HL-60/S4 (cell line): ENCODE results near the gene WNT9A.

Source experiments
- in situ Hi-C: fragments of 300-500 bp; cut with MboI; formaldehyde crosslinking; loops from 2 replicates; pipeline ENCODE4 v1.14.3; 2022; ENCODE audit warnings: low sequenced_read_pairs

Gene WNT9A

GRCh38 chr1:227899820-227900449 is 47.8 kb downstream of the WNT9A start:
- in situ Hi-C loops: no loop called here

DNA sequence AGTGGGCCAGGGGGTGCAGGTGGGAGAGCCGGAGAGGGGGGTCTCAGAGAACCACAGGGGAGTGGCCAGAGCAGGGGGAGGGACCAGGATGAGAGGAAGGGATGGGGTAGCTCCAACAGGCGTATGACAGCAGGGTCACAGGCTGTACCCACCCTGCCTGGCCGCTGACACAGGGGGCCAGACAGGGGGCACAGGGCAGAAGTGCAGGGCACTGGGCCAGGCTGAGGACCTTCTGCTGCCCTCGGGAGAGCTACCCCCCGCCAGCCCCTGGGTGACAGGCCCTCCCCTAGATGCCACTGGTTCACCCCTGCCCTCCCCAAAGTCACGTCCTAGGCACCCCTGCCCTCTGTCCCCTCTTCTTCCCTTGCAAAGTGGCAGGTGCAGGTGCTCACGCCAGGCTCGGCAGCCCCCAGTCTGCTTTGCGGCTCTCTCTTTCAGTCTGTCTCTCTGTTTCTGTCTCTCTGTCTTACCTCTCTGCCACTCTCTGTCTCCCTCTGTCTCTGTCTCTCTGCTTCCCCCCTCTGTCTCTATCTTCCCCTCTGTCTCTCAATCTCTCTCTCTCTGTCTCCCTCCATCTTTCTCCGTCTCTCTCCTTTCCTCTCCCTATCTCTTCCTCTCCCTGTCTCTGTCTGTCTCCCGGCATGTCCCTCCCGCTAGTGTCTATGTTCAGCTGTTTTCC is 48.5 kb downstream of the WNT9A start:
- in situ Hi-C loops: no loop called here

DNA sequence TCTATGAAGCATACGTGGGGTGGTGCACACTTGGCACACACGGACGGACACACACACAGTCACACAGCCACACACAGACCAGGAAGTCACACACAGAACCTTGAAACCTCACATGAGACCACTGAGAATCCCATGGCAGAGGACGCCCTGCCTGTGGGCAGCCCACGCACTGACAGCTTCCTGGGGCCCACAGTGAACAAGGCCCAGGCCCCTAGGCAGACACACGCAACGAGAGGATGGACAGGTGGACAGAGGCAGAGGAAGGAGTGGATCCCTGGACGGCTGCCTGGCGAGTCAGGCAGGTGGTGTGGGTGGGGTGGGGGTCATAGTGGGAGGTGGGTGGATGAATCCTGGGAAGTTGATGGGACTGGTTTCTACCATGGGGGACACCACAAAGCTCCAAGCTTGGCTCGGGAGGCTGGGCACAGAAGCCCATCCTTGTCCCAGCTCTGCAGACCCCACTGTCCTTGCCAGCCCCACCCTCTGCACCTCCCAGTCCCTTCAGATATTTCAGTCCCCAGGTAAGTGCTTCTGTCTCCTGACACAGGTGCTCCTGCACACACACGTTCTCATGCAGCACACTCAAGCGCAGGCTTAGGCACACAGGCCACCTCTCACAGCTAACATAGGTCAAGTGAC is 49.1 kb downstream of the WNT9A start:
- in situ Hi-C loops: no loop called here

- in situ Hi-C loops: no loop called here
Observed at GRCh38 chr1:227897704-227898438, 49.9 kb downstream of the WNT9A start.

GRCh38 chr1:227896710-227897655 is 50.7 kb downstream of the WNT9A start:
- in situ Hi-C loops: no loop called here

DNA sequence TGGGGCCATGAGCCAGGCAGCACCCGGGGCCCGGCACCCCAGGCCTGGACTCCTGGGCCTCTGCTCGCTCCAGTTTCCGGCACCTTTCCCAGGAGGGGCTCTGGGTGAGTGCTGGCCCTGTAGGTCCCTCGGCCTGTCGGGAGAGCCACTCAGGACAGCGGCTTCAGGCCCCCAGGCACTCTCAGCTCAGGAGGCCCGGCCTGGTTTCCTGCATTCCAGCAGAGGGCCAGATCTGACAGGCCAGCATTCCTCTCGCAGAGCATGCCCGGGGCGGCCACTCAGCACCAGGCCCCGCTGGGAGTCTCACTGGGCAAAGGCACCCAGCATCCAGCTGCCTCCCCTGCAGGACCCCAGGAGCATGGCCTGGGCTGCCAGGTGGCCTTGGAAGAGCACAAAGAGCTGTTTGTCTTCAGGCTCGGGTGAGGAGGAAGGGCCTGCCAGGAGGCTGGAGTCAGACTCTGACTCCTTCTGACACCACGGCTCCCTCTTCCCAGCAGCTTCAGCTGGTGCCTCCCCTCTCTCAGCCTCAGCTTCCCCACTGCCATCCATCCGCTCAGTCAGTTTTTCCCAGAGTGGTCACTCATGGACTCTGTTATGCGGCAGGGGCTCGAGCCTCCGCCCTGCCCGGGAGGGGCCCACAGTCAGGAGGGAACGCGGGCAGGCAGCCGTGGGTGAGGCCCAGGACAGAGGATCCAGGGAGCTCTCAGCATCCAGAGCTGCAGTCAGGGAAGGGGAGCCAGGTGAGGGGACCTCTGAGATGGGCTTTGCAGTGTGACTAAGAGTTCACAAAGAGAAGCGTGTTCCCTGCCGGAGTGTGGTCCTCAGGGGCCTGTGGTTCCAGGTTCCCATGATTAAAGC is 51.7 kb downstream of the WNT9A start:
- in situ Hi-C loops: no loop called here

- in situ Hi-C loops: no loop called here
Observed at GRCh38 chr1:227894831-227895451, 52.8 kb downstream of the WNT9A start.

GRCh38 chr1:227893949-227894721 is 53.6 kb downstream of the WNT9A start:
- in situ Hi-C loops: no loop called here

DNA sequence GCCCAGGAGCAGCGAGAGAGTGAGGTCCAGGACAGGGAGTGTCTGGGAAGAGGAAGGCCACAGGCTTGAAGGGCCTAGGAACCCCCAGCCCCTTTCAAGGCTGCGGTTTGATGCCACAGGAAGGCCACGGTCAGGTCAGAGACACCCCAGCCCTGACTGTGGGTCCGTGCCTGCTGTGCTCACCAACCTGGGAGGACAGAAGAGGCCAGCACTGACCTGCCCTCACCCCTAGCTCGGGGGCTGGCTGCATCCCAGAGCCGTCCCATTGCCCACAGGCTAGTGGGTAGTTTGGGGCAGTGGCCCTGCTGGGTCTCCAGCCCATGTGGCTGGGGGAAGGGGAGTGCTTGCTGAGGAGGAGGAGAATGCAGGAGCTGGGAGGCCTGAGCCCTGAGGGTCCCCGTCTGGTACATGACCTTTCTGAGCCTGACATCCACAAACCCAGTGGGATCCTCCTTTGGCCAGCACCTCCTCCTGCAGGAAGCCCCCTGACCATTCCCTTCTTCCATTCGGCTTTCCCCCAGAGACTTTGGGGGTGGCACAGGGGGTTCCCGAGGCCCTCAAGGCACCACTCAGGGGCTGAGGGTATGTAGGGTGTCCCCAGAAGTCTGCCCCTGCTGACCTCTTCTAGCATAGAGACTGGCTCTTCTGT is 54.3 kb downstream of the WNT9A start:
- in situ Hi-C loops: no loop called here

DNA sequence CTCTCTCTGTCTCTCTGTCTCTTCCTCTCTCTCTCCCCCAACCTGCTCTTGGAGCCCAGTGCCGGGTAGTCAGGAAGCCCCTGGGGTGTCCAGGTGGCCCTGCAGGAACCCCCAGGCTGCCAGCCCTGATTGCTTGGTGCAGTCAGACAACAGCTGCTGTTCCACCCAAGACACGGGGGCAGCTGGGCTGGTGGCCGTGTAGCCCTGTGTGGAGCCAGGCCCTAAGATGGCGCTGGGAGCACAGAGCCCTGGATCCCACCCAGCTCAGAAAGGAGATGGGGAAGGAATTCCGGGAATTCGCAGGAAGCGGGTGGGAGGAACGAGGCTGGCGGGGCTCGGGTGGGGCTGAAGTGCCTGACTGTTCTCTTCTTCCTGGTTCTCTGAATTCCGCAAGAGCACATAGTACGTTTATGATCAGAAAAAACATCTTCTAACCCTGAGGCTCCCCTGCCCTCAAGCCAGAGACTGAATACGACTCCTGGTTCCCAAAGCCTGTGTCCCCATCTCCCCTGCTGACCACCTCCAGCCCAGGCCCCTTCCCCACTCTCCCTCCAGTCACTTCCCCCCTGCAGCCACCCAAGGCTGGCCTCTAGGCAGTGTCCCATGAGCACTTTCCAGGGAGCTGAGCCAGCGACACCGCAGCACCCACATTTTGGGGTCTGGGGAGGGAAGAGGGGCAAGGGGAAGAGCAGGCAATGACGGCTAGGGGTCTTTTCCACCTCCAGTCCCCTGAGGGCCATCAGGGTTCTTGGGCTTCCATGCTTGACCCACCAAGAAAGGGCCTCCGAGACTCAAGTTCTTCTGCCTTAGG is 55.0 kb downstream of the WNT9A start:
- in situ Hi-C loops: no loop called here

- in situ Hi-C loops: no loop called here
Observed at GRCh38 chr1:227891955-227892488, 55.7 kb downstream of the WNT9A start.

DNA sequence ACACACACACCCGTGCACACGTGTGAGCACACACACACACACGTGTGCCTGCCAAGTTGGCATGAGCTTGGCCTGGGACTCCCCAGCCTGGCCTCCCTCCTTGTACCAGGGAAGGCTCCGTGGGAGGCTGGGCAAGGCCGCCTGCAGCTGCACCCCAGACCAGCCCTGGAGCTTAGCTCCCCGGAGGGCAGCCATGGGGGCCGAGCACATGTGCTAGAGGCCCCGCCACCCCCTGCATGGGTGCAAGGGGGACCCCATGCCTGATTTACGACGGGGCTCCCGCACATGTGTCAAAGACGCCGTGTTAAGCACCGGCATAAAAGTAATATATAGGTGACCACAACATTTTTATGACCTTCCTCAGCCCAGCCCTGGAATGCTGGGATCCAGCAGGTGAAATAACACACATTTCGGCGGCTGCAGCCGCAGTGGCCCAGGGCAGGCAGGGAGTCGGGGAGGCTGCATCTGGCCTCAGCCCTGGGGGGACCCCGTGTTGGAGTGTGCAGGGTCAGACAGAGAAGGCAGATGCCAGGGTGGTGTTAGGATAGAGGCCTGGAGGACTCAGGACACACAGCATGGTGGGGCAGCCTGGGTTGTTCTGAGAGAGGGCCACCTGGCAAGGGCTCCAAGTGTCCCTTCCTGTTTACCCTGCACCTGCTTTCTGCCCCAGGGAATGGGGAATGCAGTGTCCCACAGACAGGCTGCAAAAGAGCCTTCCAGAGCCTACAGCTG is 56.3 kb downstream of the WNT9A start:
- in situ Hi-C loops: no loop called here

GRCh38 chr1:227890451-227891222 is 57.1 kb downstream of the WNT9A start:
- in situ Hi-C loops: no loop called here

- in situ Hi-C loops: no loop called here
Observed at GRCh38 chr1:227889863-227890405, 57.8 kb downstream of the WNT9A start.
